GM18867 (cell line): ENCODE results near the gene TSPAN14.
"Not testable (repeated sequence)": the region's sequence is repeated elsewhere in the genome, so short reads cannot be mapped to it uniquely, and the experiment has no call there.

Source experiments
- ATAC-seq: cut with Tn5 transposase; IDR thresholded peaks from one replicate; pipeline ENCODE4 v1.9.1; 2021; ENCODE audit warnings: mild to moderate bottlenecking, moderate library complexity; ENCODE audit not compliant: unreplicated experiment

Gene TSPAN14

DNA sequence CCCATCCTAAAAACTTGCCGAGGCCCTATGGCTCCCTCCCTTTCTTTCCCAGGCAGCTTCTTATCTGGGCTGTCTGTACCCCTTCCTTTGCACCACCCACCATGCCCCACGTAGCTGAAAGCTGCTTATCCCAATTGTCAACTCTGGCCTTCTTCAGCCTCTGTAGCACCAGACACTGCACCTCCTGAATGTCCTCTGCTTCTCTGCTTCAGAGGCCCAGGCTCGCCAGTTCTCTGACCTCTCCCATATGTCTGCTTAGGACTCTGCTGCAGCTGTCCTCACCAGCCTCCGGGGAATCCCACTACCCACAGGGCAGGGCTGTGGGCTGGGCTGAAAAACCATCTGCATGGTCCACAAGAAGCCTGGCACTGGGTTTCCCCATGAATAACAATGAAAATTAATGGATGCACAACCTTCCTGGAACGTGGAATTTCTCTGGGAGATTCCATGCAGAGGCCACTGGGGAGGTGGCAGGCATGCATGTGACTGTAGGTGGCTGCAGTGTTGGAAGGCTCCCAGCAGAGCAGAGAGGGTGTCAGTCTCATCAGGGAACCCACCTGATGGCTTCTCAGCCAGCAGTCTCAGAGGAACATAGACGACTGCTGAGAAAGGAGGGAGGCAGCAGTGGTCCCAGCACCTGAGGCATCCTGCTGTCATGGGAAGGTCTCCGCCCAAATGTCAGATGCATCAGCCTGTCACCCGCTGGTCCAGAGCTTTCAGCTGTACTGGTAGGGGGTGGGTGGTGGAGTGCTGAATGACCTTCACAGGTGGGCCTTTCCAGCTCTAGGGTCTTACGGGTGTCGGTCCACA lies 66.8 kb downstream of the TSPAN14 start:
- no peak for ATAC-seq

DNA sequence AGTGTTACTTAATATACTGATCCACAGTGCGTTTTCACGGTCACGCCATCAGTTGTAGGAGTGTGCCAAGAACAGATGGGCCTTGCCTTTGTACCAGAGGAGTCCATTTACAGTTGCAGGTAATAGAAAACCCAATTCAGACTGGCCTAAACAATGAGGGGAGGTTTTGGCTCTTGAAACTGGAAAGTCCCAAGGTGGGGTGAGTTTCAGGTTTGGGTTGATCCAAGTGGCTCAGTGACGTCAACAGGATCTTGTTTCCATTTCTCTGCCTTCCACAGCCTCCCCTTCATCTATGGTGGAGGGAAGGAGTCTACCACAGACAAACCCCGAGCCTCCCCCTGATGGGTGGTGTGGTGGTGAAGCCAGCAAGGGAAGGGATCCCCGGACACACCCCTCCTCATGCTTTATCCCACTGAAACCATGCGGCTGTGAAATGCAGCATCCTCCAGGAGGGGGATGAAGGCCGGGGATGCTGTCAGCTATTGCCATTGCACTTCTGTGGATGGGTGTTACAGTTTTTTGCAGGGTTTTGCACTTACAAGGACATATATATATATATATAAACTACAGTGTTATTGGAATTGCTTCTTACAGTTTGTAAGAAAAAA lies 68.8 kb downstream of the TSPAN14 start:
- ATAC-seq = no peak

DNA sequence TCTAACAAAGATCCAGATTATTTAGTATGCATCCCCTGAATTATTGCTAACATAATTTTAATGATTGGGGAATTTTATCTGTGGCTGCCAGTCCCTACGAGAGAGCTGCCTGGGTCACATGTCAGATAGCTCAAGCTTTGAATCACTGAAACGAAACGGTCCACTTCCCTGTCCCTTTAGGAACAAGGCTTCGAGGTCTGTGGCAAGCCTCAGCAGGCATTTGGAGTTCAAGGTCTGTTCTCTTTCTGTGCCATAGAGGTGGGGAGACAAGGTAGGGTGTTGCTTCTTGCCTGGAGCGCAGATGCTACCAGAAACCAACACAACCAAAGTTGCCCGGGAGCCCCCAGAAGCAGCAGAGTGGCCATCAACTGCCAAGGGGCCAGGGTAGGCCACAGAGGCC lies 69.7 kb downstream of the TSPAN14 start:
- no peak for ATAC-seq

DNA sequence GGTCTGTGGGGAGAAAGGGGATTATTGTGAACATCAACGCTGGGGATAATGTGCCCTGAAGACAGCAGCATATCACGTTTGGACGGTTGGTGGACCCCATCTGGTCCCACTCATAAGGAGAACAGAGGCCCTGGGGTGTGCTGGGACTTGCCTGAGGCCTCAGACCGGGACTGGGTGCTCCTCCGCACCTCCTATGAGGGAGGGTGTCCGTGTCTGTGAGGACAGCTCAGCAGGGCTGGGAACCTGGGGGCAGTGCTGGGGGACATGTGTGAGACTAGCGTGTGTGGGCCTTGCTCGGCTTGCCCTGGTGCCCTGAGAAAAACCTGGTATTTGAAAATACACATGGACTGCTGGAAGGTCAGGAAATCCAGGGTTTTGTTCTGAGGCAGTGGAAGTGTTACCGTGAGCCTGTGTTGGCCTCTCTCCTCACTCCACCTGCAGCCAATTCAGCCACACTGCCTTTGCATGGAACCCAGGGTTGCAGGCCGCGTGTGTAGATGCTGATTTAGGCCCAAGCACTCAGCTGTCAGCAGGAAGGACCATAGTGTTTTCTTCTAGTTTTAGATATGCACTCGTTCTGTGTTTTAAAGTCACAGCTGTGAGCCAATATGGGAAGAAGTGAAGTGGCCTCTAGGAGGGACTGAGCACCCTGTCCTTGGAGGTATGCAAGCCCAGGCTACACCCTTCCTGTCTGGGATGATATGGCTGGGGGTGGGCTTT lies 70.2 kb downstream of the TSPAN14 start:
- no peak for ATAC-seq

DNA sequence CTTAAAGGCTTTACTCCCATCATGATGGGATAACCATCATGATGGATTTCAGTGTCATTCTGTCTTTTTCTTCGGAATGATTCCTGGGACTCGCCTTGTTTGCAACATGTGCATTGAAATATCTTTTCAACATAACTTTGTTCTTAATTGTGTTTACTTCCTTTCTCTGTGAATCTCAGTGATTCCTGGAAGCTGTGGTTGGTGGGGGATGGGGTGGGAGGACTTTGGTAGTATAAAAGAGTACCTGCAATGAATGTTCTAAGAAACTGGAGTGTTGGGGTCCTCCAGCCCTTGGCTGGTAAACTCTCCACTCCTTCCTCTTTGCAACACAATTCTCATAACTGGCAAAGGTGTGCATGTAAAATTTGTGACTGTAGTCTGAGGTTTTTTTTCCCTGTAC lies 72.1 kb downstream of the TSPAN14 start:
- no peak for ATAC-seq

DNA sequence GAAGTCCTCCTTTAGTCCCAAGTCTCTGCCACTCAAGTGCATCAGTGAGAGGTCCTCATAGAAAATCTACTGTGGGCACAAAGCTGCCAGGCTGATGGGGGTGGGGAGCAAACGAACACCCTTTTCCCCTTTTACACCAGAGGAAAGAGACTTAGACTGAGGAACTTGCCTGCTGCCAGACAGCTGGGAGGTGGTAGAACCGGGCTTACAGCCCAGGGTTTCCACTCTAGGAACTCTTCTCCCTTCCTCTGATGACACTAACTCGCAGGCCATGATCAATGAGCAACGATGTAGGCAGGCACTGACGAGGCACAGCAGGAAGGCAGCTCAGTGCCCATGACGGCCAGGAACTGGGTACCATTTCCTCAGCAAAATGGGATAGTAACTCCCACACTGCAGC lies 72.6 kb downstream of the TSPAN14 start:
- ATAC-seq = no peak

DNA sequence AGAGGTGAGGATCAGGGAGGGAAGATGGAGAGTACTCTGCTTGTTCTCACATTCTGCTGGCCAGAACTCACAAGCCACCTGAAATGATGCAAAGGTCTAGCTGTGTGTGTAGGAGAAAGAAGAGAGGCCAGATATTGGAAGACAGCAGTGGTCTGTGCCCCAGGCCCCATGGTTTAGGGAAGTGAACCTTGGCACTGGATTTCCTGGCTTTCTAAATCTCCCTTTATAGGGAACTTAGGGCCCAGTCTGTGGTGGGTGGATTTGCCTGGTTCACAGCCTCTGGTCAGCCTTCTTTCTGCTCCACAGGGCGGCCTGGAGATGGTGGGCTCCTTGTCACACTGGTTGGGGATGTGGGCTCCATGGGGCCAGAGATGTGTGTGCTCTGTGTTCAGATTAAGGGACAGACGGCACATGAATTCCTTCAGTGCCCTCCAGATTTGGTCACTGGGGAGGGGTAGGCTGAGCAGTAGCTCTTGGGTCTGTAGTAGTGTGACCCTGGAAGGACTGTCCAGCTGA lies 74.1 kb downstream of the TSPAN14 start:
- no peak for ATAC-seq

DNA sequence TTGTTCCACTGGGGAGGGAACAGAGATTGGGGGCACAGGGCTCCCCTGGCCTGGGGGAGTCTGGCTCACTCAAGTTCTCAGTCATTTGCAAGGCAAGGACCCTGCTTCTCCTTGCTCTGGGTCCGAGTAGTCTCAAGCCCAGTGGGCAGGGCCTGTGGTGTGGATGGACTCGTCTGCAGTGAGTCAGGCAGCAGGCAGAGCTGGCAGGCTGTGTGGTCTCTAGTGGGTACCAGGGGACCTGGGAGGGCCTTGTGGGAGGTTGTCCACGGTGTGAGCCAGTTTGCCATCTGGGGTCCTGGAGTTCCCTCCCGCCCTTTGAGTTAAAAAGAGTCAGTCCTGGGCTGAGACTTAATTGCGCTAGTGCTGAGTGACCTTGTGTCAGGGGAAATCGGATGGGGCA lies 74.8 kb downstream of the TSPAN14 start:
- ATAC-seq = no peak

DNA sequence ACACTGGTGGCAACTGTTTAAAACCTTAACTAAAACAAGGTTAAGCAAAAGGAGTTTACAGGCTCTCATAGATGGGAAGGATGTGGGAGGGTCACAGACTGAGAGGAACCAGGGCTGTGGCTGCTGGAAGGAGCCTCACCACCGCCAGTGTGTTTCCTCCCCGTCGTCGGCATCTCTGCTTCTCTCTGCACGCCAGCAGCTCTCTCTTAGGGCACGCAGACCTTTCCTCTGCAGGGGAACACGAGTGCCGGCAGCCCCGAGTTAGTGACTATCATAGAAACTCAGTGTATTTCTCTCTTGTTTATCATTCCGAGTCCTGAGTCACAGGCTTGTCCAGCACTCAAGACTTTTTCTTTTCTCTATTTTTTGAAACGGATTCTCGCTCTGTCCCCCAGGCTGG lies 75.5 kb downstream of the TSPAN14 start:
- ATAC-seq = no peak

DNA sequence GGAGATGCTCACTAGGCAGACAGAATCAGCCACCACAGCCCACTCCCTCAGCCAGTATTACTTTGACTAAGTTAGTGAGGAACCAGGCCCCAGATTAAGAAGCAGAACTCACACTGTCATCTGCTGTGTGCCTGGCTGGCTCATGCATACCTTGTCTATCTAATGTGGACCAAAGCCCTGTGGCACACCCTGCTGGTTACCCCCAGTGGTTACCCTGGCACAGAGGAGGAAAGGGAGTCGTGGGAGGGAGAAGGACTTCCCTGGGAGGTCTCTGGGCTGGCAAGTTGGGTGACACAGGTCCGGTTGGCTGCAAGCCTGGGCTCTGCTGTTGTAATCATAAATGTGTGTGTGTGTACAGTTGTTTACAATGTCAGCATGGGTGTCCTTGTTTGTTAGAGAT lies 76.1 kb downstream of the TSPAN14 start:
- ATAC-seq = peak; percentile 54

DNA sequence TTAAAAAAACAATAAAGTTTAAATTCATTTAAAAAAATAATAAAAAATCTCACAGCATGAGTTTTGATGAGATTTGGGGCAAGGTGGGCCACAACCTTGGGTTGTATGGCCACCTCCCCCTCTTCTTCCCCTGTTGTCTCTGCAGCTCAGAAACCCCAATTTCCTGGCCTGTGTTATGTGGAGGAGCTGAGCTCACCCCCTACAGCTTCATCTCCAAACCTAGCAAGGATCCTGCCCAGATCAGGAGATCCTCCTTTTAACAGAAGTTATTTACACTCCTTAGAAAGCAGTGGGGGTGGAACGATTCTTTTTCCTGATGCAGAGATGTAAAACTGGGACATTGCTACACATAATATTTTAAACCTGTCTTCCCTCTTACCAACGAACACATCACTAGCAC lies 76.7 kb downstream of the TSPAN14 start:
- ATAC-seq = no peak

DNA sequence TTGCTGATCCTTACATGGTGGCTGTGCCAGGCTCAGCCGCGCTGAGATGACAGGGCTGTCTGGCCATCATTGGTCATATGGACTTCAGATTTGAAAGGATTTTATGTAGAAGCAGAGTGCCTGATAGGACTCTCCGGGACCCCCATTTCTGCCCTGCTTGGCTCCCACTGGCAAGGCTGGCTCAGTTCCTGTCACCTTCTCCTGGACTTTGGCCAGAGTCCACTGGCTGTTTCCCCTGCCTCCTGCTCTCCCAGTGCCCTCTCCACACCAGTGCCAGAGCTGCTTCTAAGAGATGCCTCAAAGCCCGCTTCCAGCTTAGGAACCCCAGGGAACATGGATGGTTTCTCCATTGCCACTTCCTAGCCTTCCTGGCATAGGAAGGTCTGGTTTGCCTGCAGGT lies 78.5 kb downstream of the TSPAN14 start:
- no peak for ATAC-seq

DNA sequence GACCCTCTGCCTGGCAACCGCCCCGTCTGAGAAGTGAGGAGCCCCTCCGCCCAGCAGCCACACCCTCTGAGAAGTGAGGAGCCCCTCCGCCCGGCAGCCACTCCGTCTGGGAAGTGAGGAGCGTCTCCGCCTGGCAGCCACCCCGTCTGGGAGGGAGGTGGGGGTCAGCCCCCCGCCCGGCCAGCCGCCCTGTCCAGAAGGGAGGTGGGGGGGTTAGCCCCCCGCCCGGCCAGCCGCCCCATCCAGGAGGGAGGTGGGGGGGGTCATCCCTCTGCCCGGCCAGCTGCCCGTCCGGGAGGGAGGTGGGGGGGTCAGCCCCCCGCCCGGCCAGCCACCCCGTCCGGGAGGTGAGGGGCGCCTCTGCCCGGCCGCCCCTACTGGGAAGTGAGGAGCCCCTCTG lies 79.9 kb downstream of the TSPAN14 start:
- not testable (repeated sequence) for ATAC-seq

DNA sequence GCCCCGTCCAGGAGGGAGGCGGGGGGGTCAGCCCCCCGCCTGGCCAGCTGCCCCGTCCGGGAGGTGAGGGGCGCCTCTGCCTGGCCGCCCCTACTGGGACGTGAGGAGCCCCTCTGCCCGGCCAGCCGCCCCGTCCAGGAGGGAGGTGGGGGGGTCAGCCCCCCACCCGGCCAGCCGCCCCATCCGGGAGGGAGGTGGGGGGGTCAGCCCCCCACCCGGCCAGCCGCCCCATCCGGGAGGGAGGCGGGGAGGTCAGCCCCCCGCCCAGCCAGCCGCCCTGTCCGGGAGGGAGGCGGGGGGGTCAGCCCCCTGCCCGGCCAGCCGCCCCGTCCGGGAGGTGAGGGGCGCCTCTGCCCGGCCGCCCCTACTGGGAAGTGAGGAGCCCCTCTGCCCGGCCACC lies 80.5 kb downstream of the TSPAN14 start:
- ATAC-seq = not testable (repeated sequence)

DNA sequence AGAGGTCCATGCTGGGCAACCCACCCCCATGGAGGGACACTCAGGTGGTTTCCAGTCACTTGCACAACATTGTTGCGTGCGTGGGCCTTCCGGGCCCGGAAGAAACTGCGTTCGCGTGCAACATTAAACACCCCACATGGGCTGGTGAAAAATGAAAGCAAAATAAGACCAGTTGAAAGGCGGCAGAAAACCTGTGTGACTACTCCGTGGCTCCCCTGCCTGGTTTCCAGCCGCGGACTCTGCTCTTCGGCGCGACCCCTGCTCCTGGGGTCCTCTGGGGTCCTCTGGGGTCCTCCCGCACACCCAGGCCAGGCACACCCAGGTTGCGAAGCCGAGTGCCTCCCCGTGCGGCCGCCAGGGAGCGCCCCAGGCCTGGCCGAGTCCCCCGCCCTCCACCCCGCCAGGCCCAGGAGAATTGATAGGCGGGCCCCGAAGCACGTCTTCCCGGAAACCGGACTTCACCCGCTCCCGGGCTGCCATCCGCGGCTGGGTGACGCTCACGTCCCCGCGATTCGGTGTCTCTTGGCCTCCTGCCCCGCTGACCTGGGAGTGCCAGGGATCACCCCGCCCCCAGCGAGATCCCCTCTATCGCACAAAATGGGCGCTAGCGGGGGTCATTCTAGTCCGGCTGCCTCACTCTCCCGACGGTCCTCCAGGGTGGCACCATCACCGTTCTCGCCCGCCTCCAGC lies 81.7 kb downstream of the TSPAN14 start:
- ATAC-seq = peak; percentile 87

DNA sequence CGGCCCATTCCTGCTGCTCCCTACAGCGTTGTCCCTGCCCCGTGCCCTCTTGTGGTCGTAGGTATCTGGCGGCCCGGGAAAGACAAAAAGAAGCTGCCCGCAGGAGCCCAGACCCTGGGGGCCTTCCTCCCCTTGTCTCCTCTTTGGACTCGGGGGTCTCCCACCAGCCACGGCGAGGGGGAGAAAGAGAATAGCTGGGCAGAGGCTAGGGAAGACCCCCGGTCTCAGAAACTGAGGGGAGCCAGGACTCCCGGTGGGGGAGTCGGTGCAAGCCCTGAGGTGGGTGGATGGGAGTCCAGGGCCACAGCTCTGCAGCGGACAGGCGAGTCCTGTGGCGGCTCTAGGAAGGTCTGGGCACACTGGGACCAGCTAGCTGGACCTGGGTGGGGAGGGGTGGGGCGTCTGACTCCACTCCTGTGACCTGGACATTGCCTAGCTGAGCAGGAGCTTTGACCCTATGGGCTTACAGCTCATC lies 82.3 kb downstream of the TSPAN14 start:
- ATAC-seq = no peak

DNA sequence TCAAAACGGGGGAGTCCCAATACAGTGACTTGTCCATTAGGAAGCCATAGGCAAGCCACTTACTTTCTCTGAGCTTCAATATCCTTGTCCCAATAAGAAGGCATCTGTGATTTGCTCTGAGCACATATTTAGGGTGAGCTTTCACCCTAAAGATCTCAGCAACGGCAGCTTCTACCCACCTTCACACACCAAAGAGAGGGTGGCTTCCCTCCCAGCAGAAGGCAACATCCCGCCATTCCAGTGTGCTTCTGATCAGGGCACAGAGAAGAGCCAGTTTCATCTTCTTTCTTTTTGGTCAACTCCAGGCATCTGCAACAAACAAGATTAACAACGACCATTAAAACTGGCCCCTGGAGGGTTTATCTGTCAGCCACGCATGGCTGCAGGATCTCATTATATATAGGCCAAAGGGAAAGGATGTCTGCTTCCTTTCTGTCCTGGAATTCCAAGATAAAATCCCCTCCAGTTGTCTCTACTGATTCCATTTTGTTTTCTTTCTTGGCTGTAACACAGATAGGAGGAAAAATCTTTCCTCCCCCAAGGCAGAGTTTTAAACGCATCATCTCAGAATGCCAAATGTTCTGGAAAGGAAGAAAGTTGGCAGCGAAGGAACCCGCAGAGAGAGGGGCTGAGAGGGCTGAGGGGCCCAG lies 83.1 kb downstream of the TSPAN14 start:
- no peak for ATAC-seq

DNA sequence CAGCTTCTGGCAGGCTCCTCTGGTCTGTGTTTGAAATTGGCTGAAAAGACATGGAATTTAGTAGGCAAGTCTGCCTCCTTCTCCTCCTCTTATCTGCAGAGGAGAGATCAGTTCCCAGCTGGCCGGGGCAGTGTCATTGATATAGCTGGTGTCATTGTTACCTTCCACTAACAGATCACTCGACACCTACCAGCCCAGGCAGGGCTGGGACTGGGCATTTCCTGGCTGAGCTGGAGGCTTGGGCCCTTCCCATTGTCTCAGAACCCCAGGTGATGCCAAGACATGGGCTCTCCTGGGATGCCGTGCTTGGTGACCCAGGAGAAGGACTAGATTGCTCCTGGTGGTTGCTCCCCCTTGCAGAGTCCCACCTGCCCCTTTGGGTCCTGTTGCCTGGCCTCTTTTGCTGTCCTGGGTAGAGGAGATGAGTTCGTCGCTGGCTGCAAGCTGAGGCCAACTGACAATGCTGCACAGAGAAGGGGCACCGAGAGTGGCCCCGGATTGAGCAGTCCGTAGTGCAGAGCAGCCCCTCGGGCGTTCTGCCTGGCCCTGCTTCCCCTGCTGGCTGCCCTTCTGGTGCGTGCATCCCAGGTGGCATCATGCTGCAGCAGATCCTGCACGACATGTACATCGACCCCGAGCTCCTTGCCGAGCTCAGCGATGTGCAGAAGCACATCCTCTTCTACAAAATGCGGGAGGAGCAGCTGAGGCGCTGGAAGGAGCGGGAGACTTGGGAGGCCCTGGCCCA lies 83.8 kb downstream of the TSPAN14 start, which contains the start of gene SH2D4B:
Gene SH2D4B, plus strand, starts transcription at position 167 of the 745 bp plus-strand sequence. Its CDS starts 430 bp downstream, at position 597.
- no peak for ATAC-seq

DNA sequence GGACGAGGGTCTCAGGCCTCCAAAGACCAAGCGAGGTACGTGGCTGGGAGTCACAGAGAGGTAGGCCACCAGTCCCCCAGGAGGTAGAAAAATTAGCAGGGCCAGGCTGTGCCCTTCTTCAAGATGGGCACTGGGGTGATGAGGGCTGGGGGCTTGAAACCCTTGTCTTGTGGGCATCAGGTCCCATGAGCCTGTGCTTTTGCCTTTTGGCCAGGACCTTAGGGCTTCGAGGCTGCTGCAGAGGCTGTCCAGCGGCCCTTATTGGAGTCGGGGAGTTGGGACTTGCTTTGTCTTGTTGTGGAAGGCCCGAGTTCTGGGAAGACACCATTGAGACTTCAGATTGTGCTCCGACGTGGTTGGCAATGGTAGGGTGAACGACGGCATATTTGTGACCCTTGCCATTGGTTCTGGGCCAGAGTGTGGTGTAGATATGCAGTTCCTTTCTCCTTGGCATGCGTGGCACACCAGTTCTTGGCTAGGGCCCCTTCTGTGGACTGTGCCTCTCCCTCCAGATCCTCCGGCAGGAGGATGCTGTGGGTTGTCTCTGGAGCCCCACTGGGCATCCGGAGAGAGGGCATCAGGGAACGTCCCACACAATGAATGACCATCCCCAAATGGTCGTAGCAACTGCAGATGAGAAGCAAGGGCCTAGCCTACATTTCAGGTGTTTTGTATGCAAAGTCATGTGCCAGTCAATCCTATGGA lies 84.5 kb downstream of the TSPAN14 start:
- no peak for ATAC-seq
